CD14-positive monocyte (primary cell): ENCODE measurements around the gene C1QTNF8. TPM values are rescaled to one million over a fixed set of nuclear protein-coding genes. Genes with fewer than 3 reads are reported as not detected.

Source experiments
- DNase-seq, 3 donors: peaks; one replicate each; pipeline ENCODE4 v3.0.0-alpha.2; 2011 to 2022
- H2AFZ ChIP-seq: 2 replicates; pipeline ENCODE4 v1.6.0; 2012; ENCODE audit warnings: mild to moderate bottlenecking, low read depth, low read length, inconsistent platforms; ENCODE audit not compliant: insufficient read depth, poor library complexity, severe bottlenecking
- H3K27ac ChIP-seq, 2 donors: 1 replicate in 1 of 2; 2 replicates in 1 of 2; pipeline ENCODE4 v1.5.1; 2012 to 2013; ENCODE audit warnings: low read length in 2 of 2, control low read depth in 1 of 2, inconsistent platforms in 1 of 2, low read depth in 1 of 2, mild to moderate bottlenecking in 1 of 2
- H3K27me3 ChIP-seq, 2 donors: one replicate each; pipeline versions ENCODE4 v1.6.0 to v1.6.1; 2011 to 2013; ENCODE audit warnings: low read length in 2 of 2; ENCODE audit not compliant: control insufficient read depth in 2 of 2, insufficient read depth in 2 of 2
- H3K36me3 ChIP-seq, 2 donors: replicated peaks in 1 of 2; 1 replicate in 1 of 2; 2 replicates in 1 of 2; pipeline versions ENCODE4 v1.5.1 to v1.6.1; 2012 to 2013; ENCODE audit warnings: low read length in 2 of 2, control low read depth in 1 of 2, inconsistent platforms in 1 of 2, mild to moderate bottlenecking in 1 of 2; ENCODE audit not compliant: insufficient read depth in 2 of 2, control insufficient read depth in 1 of 2
- H3K4me1 ChIP-seq, 2 donors: 1 replicate in 1 of 2; 2 replicates in 1 of 2; pipeline versions ENCODE4 v1.5.1 to v1.6.1; 2012 to 2013; ENCODE audit warnings: low read length in 2 of 2, control low read depth in 1 of 2, inconsistent platforms in 1 of 2, mild to moderate bottlenecking in 1 of 2, moderate library complexity in 1 of 2; ENCODE audit not compliant: insufficient read depth in 2 of 2, control insufficient read depth in 1 of 2
- H3K4me2 ChIP-seq: replicated peaks from 2 replicates; pipeline ENCODE3; 2012; ENCODE audit warnings: low read length, moderate library complexity, mild to moderate bottlenecking; ENCODE audit not compliant: poor library complexity, severe bottlenecking; ENCODE audit errors: extremely low read depth
- H3K4me3 ChIP-seq, 3 experiments: fragments of 200-600 bp in 1 of 3; sonication (generic) in 1 of 3; replicated peaks in 1 of 3; 1 replicate in 2 of 3; 2 replicates in 1 of 3; pipeline ENCODE4 v1.5.1; 2011 to 2013; ENCODE audit warnings: low read length in 3 of 3, mild to moderate bottlenecking in 3 of 3, control low read depth in 2 of 3, low read depth in 2 of 3, inconsistent platforms in 1 of 3, moderate library complexity in 1 of 3
- H3K79me2 ChIP-seq: 2 replicates; pipeline ENCODE4 v1.6.0; 2012; ENCODE audit warnings: mild to moderate bottlenecking, control low read depth, inconsistent platforms, low read length, moderate library complexity; ENCODE audit not compliant: insufficient read depth
- H3K9ac ChIP-seq: 2 replicates; pipeline ENCODE4 v1.6.0; 2017; ENCODE audit warnings: low read length, mild to moderate bottlenecking; ENCODE audit not compliant: insufficient read depth, poor library complexity, severe bottlenecking
- H3K9me3 ChIP-seq, 2 donors: replicated peaks in 1 of 2; 1 replicate in 1 of 2; 2 replicates in 1 of 2; pipeline versions ENCODE4 v1.5.1 to v1.6.1; 2012 to 2013; ENCODE audit warnings: low read length in 2 of 2, control low read depth in 1 of 2; ENCODE audit not compliant: control insufficient read depth in 1 of 2, insufficient read depth in 1 of 2
- H4K20me1 ChIP-seq: 2 replicates; pipeline ENCODE4 v1.6.0; 2012; ENCODE audit warnings: mild to moderate bottlenecking, low read length, control low read depth, moderate library complexity; ENCODE audit not compliant: insufficient read depth
- H3K27ac Mint-ChIP-seq, 7 donors: one replicate each; pipeline ENCODE4 v1.8.0; 2020; ENCODE audit warnings: mild to moderate bottlenecking in 7 of 7, mixed read lengths in 7 of 7, moderate library complexity in 6 of 7, inconsistent platforms in 2 of 7
- H3K27me3 Mint-ChIP-seq, 3 donors: one replicate each; pipeline ENCODE4 v1.8.0; 2021 to 2022; ENCODE audit warnings: low read depth in 3 of 3, mild to moderate bottlenecking in 3 of 3, mixed read lengths in 3 of 3, moderate library complexity in 3 of 3, inconsistent platforms in 1 of 3
- H3K36me3 Mint-ChIP-seq, 2 donors: one replicate each; pipeline ENCODE4 v1.8.0; 2020; ENCODE audit warnings: mixed read lengths in 2 of 2, inconsistent platforms in 1 of 2, mild to moderate bottlenecking in 1 of 2
- H3K4me1 Mint-ChIP-seq: one replicate; pipeline ENCODE4 v1.8.0; 2020; ENCODE audit warnings: mild to moderate bottlenecking, mixed read lengths
- H3K4me3 Mint-ChIP-seq, 2 donors: one replicate each; pipeline ENCODE4 v1.8.0; 2020; ENCODE audit warnings: mild to moderate bottlenecking in 2 of 2, mixed read lengths in 2 of 2, moderate library complexity in 1 of 2
- H3K9me3 Mint-ChIP-seq, 7 donors: one replicate each; pipeline ENCODE4 v1.8.0; 2020 to 2022; ENCODE audit warnings: mixed read lengths in 7 of 7, mild to moderate bottlenecking in 6 of 7, moderate library complexity in 6 of 7, inconsistent platforms in 2 of 7
- CTCF ChIP-seq: fragments of 200-600 bp; IDR thresholded peaks from one replicate; pipeline ENCODE4 v1.8.0; 2022; ENCODE audit warnings: antibody characterized with exemption, mild to moderate bottlenecking
- WGBS: methylation state at CpG from one replicate; pipeline ENCODE4 v1.1.5; 2013; ENCODE audit warnings: missing lambda C conversion rate; ENCODE audit not compliant: insufficient coverage; 5-methylcytosine and 5-hydroxymethylcytosine counted together
- intact Hi-C, 2 donors: fragments of 100-400 bp; cut with micrococcal nuclease; formaldehyde crosslinking; loops; one replicate each; pipeline versions ENCODE4 v1.15.0 to v1.15.1; 2023
- polyA plus RNA-seq, 3 donors: library from polyadenylated mRNA; depleted of rRNA in 1 of 3; unstranded in 2 of 3; stranded (reverse) in 1 of 3; fragments of 300-500 nt in 2 of 3; fragments of >200 nt in 1 of 3; fragmentation: Illumina TruSeq in 2 of 3; gene quantifications; 1 replicate in 2 of 3; 2 replicates in 1 of 3; pipeline ENCODE4 v1.2.3, GENCODE V29; 2012 to 2021

C1QTNF8 gene
- polyA plus RNA-seq, 3 donors, result not detected

GRCh38 chr16:1094601-1095449 is 1.2 kb downstream of the C1QTNF8 start:
- no peak for TF ChIP-seq CTCF
- H2AFZ ChIP-seq, result no peak overlapping the region
- no peak for DNase-seq
- Mint-ChIP-seq H3K4me3 (no peak overlapping the region), H3K4me1 (no peaks in the 10 kb centered on the region), H3K27me3 (peaks cover 5 to 29% (median 11%) of the 10 kb centered on the region in 3 donors), H3K9me3 (peaks cover 5 to 22% (median 10%) of the 10 kb centered on the region in 7 donors), H3K27ac (no peak overlapping the region), H3K36me3 (no peaks in the 10 kb centered on the region)
- H3K4me3 ChIP-seq, result no peak overlapping the region
- no peak overlapping the region for H3K27ac ChIP-seq
- intact Hi-C loops, result no loop called here
- H4K20me1 ChIP-seq, result no peaks in the 10 kb centered on the region
- WGBS, result 71% methylated on average over 21 of the region's 29 CpGs
- H3K9me3 ChIP-seq, result peaks cover 7 to 9% of the 10 kb centered on the region in 2 donors
- H3K36me3 ChIP-seq, result no peaks in the 10 kb centered on the region
- no peaks in the 10 kb centered on the region for H3K4me1 ChIP-seq
- H3K27me3 ChIP-seq, result peaks cover 0 to 9% of the 10 kb centered on the region in 2 donors
- H3K9ac ChIP-seq, result no peak overlapping the region
- no peak overlapping the region for H3K4me2 ChIP-seq
- no peaks in the 10 kb centered on the region for H3K79me2 ChIP-seq

GRCh38 chr16:1094124-1094479 is 1.9 kb downstream of the C1QTNF8 start:
- Histone ChIP-seq H3K4me3 (no peak overlapping the region), H4K20me1 (no peaks in the 10 kb centered on the region), H3K9me3 (peaks cover 7 to 9% of the 10 kb centered on the region in 2 donors), H3K27ac (no peak overlapping the region), H2AFZ (no peak overlapping the region), H3K79me2 (no peaks in the 10 kb centered on the region), H3K27me3 (peaks cover 0 to 9% of the 10 kb centered on the region in 2 donors), H3K4me1 (no peaks in the 10 kb centered on the region), H3K4me2 (no peak overlapping the region), H3K9ac (no peak overlapping the region), H3K36me3 (no peaks in the 10 kb centered on the region)
- no peak for DNase-seq
- H3K27me3 Mint-ChIP-seq, result peaks cover 2 to 28% (median 11%) of the 10 kb centered on the region in 3 donors
- no peaks in the 10 kb centered on the region for H3K4me1 Mint-ChIP-seq
- WGBS, result 71% methylated on average over 12 of the region's 13 CpGs
- H3K9me3 Mint-ChIP-seq, result peaks cover 5 to 24% (median 10%) of the 10 kb centered on the region in 7 donors
- intact Hi-C loops, result no loop called here
- H3K4me3 Mint-ChIP-seq, result no peak overlapping the region
- H3K27ac Mint-ChIP-seq, result no peak overlapping the region
- TF ChIP-seq CTCF, result no peak
- no peaks in the 10 kb centered on the region for H3K36me3 Mint-ChIP-seq
